Measurements from ENCODE around the gene PCSK7. TPM values are rescaled to one million over a fixed set of nuclear protein-coding genes. Genes with fewer than 3 reads are reported as not detected.

The PCSK7 gene
- total RNA-seq, 1 experiment from 2014 or later: 30.0 TPM

DNA sequence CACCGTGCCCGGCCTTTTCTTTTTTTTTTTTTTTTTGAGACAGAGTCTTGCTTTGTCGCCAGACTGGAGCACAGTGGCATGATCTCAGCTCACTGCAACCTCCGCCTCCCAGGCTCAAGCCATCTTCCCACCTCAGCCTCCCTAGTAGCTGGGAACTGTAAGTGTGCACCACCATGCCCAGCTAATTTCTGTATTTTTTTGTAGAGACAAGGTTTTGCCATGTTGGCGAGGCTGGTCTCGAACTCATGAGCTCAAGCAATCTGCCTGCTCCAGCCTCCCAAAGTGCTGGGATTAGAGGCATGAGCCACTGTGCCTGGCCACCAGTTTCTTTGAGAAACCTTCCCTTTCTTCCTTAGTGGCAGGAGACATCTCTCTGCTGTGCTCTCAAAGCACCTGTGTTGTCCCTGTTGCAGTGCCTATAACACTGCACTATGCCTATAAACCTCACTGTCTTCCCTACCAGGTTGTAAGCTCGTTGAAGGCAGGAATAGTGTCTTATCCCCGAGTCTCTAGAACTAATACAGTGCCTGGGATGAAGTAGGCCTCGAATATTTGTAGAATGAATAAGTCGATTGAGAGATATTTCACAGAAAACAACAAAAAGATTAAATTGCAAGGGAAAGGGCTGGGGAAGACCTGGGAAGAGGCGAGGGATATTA lies 19.0 kb downstream of the PCSK7 start:
- Histone ChIP-seq H3K27ac (ENCODE audit: low read depth, low read length) (no peak overlapping the region), H3K9me3 (ENCODE audit: control insufficient read depth in 1 of 2, insufficient read depth in 1 of 2, low read depth in 1 of 2, low read length in 2 of 2) (no peaks in the 10 kb centered on the region), H4K20me1 (ENCODE audit: insufficient read depth) (no peaks in the 10 kb centered on the region), H3K27me3 (ENCODE audit: insufficient read depth, low read length) (no peaks in the 10 kb centered on the region), H3K36me3 (ENCODE audit: control insufficient read depth in 1 of 2, insufficient read depth in 2 of 2, low read length in 2 of 2) (peaks cover 7 to 8% of the 10 kb centered on the region in 2 experiments; a peak in 2 of 4 replicates), H2AFZ (ENCODE audit: low read depth, low read length, poor library complexity, severe bottlenecking) (no peak overlapping the region), H3K4me2 (ENCODE audit: low read length) (no peak overlapping the region), H3K4me1 (ENCODE audit: control insufficient read depth in 1 of 2, insufficient read depth in 2 of 2, low read length in 2 of 2) (no peaks in the 10 kb centered on the region), H3K9me2 (ENCODE audit: insufficient read depth) (no peaks in the 10 kb centered on the region), H3K4me3 (replicated peaks in 1 of 2; ENCODE audit: low read depth in 1 of 2, low read length in 2 of 2) (no peak overlapping the region), H3K79me2 (ENCODE audit: insufficient read depth, low read length) (no peaks in the 10 kb centered on the region), H3K9ac (ENCODE audit: low read length) (no peak overlapping the region)
- intact Hi-C loops (cut with micrococcal nuclease): no loop called here
- no peak for ATAC-seq
- BruUV-seq (replicated peaks): no TSS peak
- ChIA-PET POLR2A (interaction anchor here (0.7 kb wide), 1 partner anchor 329 kb away, joined by 3 read pairs; no protein-coding TSS in a partner anchor), CTCF (no interaction called here), RAD21 (ENCODE audit: low non-redundant PET in 1 of 2, low total read pairs in 2 of 2, uncharacterized antibody in 2 of 2, unreplicated experiment in 2 of 2) (no interaction called here)
- TF ChIP-seq SIN3A (IDR thresholded peaks at IDR 0.05; ENCODE audit: low read depth) (no peak), TCF7L2 (IDR thresholded peaks at IDR 0.05; ENCODE audit: borderline replicate concordance, extremely low read depth, insufficient read depth, insufficient read length) (no peak), YY1 (IDR thresholded peaks at IDR 0.05; ENCODE audit: extremely low read depth, insufficient replicate concordance, low read depth, low read length) (no peak), ZFX (IDR thresholded peaks at IDR 0.05) (no peak), CEBPB (IDR thresholded peaks at IDR 0.05; ENCODE audit: low read depth) (no peak), POLR2AphosphoS5 (IDR thresholded peaks at IDR 0.05; ENCODE audit: low read depth, low read length) (no peak), EGR1 (IDR thresholded peaks at IDR 0.05; ENCODE audit: low read depth) (no peak), RAD21 (IDR thresholded peaks at IDR 0.05; ENCODE audit: low read depth) (no peak), FOSL1 (IDR thresholded peaks at IDR 0.05; ENCODE audit: low read depth) (no peak), POLR2A (IDR thresholded peaks at IDR 0.05; ENCODE audit: borderline replicate concordance, extremely low read depth, insufficient read depth, insufficient read length) (no peak), ELF1 (IDR thresholded peaks at IDR 0.05; ENCODE audit: borderline replicate concordance, low read depth) (no peak), JUND (IDR thresholded peaks at IDR 0.05) (no peak), SP1 (IDR thresholded peaks at IDR 0.05; ENCODE audit: low read depth) (no peak), SRF (IDR thresholded peaks at IDR 0.05; ENCODE audit: low read depth) (no peak), ZNF274 (IDR thresholded peaks at IDR 0.05; ENCODE audit: low read depth, low read length) (no peak), CBX3 (IDR thresholded peaks at IDR 0.05; ENCODE audit: low read depth) (no peak)
- TF ChIP-seq, protein P1, sequence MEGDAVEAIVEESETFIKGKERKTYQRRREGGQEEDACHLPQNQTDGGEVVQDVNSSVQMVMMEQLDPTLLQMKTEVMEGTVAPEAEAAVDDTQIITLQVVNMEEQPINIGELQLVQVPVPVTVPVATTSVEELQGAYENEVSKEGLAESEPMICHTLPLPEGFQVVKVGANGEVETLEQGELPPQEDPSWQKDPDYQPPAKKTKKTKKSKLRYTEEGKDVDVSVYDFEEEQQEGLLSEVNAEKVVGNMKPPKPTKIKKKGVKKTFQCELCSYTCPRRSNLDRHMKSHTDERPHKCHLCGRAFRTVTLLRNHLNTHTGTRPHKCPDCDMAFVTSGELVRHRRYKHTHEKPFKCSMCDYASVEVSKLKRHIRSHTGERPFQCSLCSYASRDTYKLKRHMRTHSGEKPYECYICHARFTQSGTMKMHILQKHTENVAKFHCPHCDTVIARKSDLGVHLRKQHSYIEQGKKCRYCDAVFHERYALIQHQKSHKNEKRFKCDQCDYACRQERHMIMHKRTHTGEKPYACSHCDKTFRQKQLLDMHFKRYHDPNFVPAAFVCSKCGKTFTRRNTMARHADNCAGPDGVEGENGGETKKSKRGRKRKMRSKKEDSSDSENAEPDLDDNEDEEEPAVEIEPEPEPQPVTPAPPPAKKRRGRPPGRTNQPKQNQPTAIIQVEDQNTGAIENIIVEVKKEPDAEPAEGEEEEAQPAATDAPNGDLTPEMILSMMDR (IDR thresholded peaks at IDR 0.05 in 2 of 3, conservative IDR thresholded peaks at IDR 0.05 in 1 of 3; ENCODE audit: borderline replicate concordance in 1 of 3, insufficient read depth in 1 of 3, low read depth in 2 of 3, low read length in 2 of 3): no peak
- TF ChIP-seq, protein P2, sequence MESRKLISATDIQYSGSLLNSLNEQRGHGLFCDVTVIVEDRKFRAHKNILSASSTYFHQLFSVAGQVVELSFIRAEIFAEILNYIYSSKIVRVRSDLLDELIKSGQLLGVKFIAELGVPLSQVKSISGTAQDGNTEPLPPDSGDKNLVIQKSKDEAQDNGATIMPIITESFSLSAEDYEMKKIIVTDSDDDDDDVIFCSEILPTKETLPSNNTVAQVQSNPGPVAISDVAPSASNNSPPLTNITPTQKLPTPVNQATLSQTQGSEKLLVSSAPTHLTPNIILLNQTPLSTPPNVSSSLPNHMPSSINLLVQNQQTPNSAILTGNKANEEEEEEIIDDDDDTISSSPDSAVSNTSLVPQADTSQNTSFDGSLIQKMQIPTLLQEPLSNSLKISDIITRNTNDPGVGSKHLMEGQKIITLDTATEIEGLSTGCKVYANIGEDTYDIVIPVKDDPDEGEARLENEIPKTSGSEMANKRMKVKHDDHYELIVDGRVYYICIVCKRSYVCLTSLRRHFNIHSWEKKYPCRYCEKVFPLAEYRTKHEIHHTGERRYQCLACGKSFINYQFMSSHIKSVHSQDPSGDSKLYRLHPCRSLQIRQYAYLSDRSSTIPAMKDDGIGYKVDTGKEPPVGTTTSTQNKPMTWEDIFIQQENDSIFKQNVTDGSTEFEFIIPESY (IDR thresholded peaks at IDR 0.05; ENCODE audit: extremely low read depth, insufficient replicate concordance, low read length): no peak
- TF ChIP-seq, protein P3, sequence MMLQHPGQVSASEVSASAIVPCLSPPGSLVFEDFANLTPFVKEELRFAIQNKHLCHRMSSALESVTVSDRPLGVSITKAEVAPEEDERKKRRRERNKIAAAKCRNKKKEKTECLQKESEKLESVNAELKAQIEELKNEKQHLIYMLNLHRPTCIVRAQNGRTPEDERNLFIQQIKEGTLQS (IDR thresholded peaks at IDR 0.05): no peak
- TF ChIP-seq, protein P4, sequence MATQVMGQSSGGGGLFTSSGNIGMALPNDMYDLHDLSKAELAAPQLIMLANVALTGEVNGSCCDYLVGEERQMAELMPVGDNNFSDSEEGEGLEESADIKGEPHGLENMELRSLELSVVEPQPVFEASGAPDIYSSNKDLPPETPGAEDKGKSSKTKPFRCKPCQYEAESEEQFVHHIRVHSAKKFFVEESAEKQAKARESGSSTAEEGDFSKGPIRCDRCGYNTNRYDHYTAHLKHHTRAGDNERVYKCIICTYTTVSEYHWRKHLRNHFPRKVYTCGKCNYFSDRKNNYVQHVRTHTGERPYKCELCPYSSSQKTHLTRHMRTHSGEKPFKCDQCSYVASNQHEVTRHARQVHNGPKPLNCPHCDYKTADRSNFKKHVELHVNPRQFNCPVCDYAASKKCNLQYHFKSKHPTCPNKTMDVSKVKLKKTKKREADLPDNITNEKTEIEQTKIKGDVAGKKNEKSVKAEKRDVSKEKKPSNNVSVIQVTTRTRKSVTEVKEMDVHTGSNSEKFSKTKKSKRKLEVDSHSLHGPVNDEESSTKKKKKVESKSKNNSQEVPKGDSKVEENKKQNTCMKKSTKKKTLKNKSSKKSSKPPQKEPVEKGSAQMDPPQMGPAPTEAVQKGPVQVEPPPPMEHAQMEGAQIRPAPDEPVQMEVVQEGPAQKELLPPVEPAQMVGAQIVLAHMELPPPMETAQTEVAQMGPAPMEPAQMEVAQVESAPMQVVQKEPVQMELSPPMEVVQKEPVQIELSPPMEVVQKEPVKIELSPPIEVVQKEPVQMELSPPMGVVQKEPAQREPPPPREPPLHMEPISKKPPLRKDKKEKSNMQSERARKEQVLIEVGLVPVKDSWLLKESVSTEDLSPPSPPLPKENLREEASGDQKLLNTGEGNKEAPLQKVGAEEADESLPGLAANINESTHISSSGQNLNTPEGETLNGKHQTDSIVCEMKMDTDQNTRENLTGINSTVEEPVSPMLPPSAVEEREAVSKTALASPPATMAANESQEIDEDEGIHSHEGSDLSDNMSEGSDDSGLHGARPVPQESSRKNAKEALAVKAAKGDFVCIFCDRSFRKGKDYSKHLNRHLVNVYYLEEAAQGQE (IDR thresholded peaks at IDR 0.05; ENCODE audit: low read depth): no peak
- no peak for DNase-seq (ENCODE audit: low read depth, low spot score)
